ENCODE measurements around the gene EEFSEC. TPM values are rescaled to one million over a fixed set of nuclear protein-coding genes. Genes with fewer than 3 reads are reported as not detected.

EEFSEC gene
- total and polyA plus RNA-seq, 7 experiments from 2014 or later = 17.3 to 31.4 (median 18.3) TPM

DNA sequence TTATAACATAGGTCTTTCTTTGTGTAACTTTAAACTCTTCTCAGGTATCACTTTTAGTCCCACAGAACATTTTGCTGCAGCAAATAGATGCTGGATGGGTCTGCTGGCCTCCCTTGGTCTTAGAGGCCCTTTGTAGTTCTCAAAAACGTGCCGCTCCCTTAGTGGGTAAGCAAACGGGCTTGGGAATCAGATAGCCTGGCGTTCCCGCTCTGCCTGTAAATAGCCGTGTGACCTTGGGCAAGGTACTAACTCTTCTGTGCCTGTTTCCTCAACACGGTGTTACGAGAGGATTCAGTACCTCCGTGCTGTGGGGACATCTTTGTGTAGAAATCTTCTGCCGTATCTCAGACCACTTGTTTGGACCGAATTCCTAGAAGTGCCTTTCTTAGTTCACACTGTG, 249.0 kb downstream of the EEFSEC start:
- Mint-ChIP-seq H3K27ac (no peak overlapping the region), H3K4me1 (peaks cover 0 to 7% (median 0%) of the 10 kb centered on the region in 7 donors), H3K27me3 (no peaks in the 10 kb centered on the region), H3K4me3 (no peak overlapping the region), H3K36me3 (peaks cover 0 to 4% (median 0%) of the 10 kb centered on the region in 5 donors), H3K9me3 (peaks cover 0 to 4% (median 0%) of the 10 kb centered on the region in 11 donors)
- H3K9me3 ChIP-seq (ENCODE audit: control insufficient read depth in 2 of 3, low read length in 3 of 3) = no peaks in the 10 kb centered on the region
- ATAC-seq (no peak), DNase-seq (no peak)
- CTCF ChIA-PET = no interaction called here
- intact Hi-C loops (cut with micrococcal nuclease) = no loop called here
- no peak overlapping the region for H3K4me3 ChIP-seq (ENCODE audit: low read length)
- H3K27me3 ChIP-seq (ENCODE audit: control insufficient read depth in 2 of 2, insufficient read depth in 2 of 2, low read length in 2 of 2) = no peaks in the 10 kb centered on the region
- H3K36me3 ChIP-seq (ENCODE audit: control insufficient read depth in 2 of 3, insufficient read depth in 3 of 3, low read length in 3 of 3) = peaks cover 0 to 3% (median 0%) of the 10 kb centered on the region in 3 experiments
- no peak overlapping the region for H3K27ac ChIP-seq (ENCODE audit: low read depth, low read length)
- POLR2A ChIA-PET = no interaction called here
- no peaks in the 10 kb centered on the region for H3K4me1 ChIP-seq (ENCODE audit: control insufficient read depth in 2 of 2, insufficient read depth in 2 of 2, low read length in 2 of 2)

- Mint-ChIP-seq H3K27ac (peak overlapping the region in 1 of 9 donors; percentile 70), H3K27me3 (no peaks in the 10 kb centered on the region)
- POLR2A ChIA-PET = no interaction called here
These were observed 249.7 kb downstream of the EEFSEC start for GRCh38 chr3:128402998-128403397.

DNA sequence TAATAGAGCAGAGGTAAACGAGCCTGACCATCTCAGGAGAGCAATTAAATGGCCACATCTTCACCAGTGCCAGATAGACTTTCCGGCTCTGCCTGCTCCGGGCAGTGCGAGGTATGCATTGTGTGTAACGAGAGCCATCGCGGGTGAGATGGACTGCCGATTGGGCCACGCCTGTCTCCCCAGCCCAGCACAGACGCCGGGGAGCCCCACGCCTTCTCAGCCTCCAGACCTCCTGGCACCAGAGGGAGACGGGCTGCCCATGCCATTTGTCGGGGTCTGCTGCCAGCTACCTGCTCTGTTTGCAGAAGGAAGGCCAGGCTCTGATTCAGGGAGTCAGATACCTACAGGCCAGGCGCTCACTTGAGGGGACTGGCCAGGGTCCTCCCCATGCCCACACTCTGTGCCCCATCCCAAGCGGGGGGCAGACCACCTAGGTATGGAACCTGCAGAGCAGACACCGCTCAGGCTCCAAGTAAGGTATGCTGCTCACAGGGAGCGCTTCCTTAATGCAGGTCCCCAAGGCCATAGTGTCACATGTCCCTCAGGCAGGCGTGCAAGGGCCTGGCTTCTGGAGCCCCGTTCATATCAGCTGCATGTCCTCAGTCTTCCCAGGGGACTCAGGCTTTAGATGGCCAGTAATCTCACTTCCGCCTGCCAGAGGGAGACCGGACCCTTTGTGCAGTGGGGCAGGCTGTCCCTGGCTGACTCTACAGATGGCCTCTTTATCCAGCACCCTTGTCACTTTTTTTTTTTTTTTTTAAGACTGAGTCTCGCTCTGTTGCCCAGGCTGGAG, 251.2 kb downstream of the EEFSEC start:
- H3K4me3 ChIP-seq (ENCODE audit: low read length) = no peak overlapping the region
- POLR2A ChIA-PET = no interaction called here
- H3K36me3 Mint-ChIP-seq = peaks cover 0 to 4% (median 0%) of the 10 kb centered on the region in 5 donors
- intact Hi-C loops (cut with micrococcal nuclease) = no loop called here
- no peaks in the 10 kb centered on the region for H3K9me3 ChIP-seq (ENCODE audit: control insufficient read depth in 2 of 3, low read length in 3 of 3)
- H3K9me3 Mint-ChIP-seq = peaks cover 0 to 4% (median 0%) of the 10 kb centered on the region in 11 donors
- CTCF ChIA-PET = no interaction called here
- H3K4me1 ChIP-seq (ENCODE audit: control insufficient read depth in 2 of 2, insufficient read depth in 2 of 2, low read length in 2 of 2) = no peaks in the 10 kb centered on the region
- no peaks in the 10 kb centered on the region for H3K27me3 ChIP-seq (ENCODE audit: control insufficient read depth in 2 of 2, insufficient read depth in 2 of 2, low read length in 2 of 2)
- H3K27me3 Mint-ChIP-seq = no peaks in the 10 kb centered on the region
- no peak overlapping the region for H3K4me3 Mint-ChIP-seq
- no peak for DNase-seq
- H3K27ac Mint-ChIP-seq = no peak overlapping the region
- ATAC-seq = no peak
- peaks cover 0 to 7% (median 0%) of the 10 kb centered on the region in 7 donors for H3K4me1 Mint-ChIP-seq
- peaks cover 0 to 20% (median 0%) of the 10 kb centered on the region in 3 experiments for H3K36me3 ChIP-seq (ENCODE audit: control insufficient read depth in 2 of 3, insufficient read depth in 3 of 3, low read length in 3 of 3)
- no peak overlapping the region for H3K27ac ChIP-seq (ENCODE audit: low read depth, low read length)

More at GRCh38 chr3:128402998-128403397, 249.7 kb downstream of the EEFSEC start:
- ATAC-seq (no peak), DNase-seq (no peak)
- Mint-ChIP-seq H3K4me3 (no peak overlapping the region), H3K4me1 (peaks cover 0 to 7% (median 0%) of the 10 kb centered on the region in 7 donors), H3K9me3 (peaks cover 0 to 4% (median 0%) of the 10 kb centered on the region in 11 donors), H3K36me3 (peaks cover 0 to 4% (median 0%) of the 10 kb centered on the region in 5 donors)
- Histone ChIP-seq H3K27ac (ENCODE audit: low read depth, low read length) (no peak overlapping the region), H3K9me3 (ENCODE audit: control insufficient read depth in 2 of 3, low read length in 3 of 3) (no peaks in the 10 kb centered on the region), H3K36me3 (ENCODE audit: control insufficient read depth in 2 of 3, insufficient read depth in 3 of 3, low read length in 3 of 3) (peaks cover 0 to 9% (median 0%) of the 10 kb centered on the region in 3 experiments), H3K4me1 (ENCODE audit: control insufficient read depth in 2 of 2, insufficient read depth in 2 of 2, low read length in 2 of 2) (no peaks in the 10 kb centered on the region), H3K27me3 (ENCODE audit: control insufficient read depth in 2 of 2, insufficient read depth in 2 of 2, low read length in 2 of 2) (no peaks in the 10 kb centered on the region), H3K4me3 (ENCODE audit: low read length) (no peak overlapping the region)
- intact Hi-C loops (cut with micrococcal nuclease) = no loop called here
- CTCF ChIA-PET = no interaction called here

DNA sequence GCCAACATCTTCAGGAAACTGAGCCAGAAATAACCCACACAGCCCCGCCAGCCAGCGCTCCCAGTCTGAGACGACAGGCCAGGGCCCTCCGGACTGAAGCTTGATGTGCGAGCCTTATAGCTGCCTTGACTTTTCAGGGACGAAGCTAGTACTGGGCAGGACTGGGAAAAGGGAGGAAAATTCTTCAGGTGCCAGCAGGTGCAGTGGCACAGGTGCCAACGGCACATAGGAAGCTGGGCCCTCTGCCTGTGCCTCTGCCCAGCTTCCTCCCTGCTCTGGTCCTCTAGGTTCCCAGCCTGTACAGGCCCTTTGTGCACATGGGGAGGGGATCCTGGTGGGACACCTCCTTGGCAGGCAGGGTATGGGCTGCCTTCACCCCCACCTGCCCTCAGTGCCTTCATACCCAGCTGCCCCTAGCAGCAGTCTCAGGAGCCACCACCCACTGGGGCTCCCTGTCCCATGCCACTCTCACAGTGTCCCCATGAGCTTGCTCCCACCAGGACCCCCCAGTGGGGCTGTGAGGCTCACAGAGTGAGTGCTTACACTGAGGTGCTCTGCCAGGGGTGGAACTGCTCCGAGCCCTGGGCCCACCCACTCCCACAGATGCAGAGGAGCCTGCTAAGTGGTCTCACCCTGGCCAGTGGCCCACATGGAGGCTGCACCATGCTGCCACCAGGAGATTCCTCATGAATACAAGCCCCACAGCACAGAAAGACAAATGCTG, 252.4 kb downstream of the EEFSEC start:
- Histone ChIP-seq H3K4me3 (ENCODE audit: low read length) (no peak overlapping the region), H3K4me1 (ENCODE audit: control insufficient read depth in 2 of 2, insufficient read depth in 2 of 2, low read length in 2 of 2) (no peaks in the 10 kb centered on the region), H3K36me3 (ENCODE audit: control insufficient read depth in 2 of 3, insufficient read depth in 3 of 3, low read length in 3 of 3) (peaks cover 0 to 20% (median 0%) of the 10 kb centered on the region in 3 experiments), H3K9me3 (ENCODE audit: control insufficient read depth in 2 of 3, low read length in 3 of 3) (no peaks in the 10 kb centered on the region), H3K27me3 (ENCODE audit: control insufficient read depth in 2 of 2, insufficient read depth in 2 of 2, low read length in 2 of 2) (no peaks in the 10 kb centered on the region), H3K27ac (ENCODE audit: low read depth, low read length) (no peak overlapping the region)
- H3K27me3 Mint-ChIP-seq = no peaks in the 10 kb centered on the region
- peaks cover 0 to 7% (median 0%) of the 10 kb centered on the region in 7 donors for H3K4me1 Mint-ChIP-seq
- H3K27ac Mint-ChIP-seq = peak overlapping the region in 1 of 9 donors; percentile 51
- CTCF ChIA-PET = no interaction called here
- ATAC-seq (no peak), DNase-seq (no peak)
- POLR2A ChIA-PET = no interaction called here
- intact Hi-C loops (cut with micrococcal nuclease) = no loop called here
- H3K36me3 Mint-ChIP-seq = peaks cover 0 to 4% (median 0%) of the 10 kb centered on the region in 5 donors
- H3K9me3 Mint-ChIP-seq = peaks cover 0 to 4% (median 0%) of the 10 kb centered on the region in 11 donors
- no peak overlapping the region for H3K4me3 Mint-ChIP-seq

DNA sequence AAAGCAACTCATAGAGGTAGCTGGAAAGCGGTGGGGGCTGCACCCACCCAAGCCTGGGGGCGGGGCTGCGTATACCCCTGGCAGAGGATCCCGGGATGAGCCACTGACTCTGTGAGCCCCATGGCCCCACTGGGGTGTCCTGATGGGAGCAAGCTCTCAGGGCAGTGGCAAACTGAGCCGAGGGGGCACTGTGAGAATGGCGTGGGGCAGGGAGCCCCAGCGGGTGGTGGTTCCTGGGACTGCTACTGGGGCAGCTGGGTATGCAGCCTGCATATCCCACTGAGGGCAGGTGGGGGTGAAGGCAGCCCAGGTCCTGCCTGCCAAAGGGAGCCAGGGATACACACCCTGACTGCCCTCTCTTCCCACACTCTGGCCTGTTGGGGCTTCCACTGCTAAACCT, 254.0 kb downstream of the EEFSEC start:
- Histone ChIP-seq H3K27ac (ENCODE audit: low read depth, low read length) (no peak overlapping the region), H3K4me1 (ENCODE audit: control insufficient read depth in 2 of 2, insufficient read depth in 2 of 2, low read length in 2 of 2) (no peaks in the 10 kb centered on the region), H3K27me3 (ENCODE audit: control insufficient read depth in 2 of 2, insufficient read depth in 2 of 2, low read length in 2 of 2) (no peaks in the 10 kb centered on the region), H3K9me3 (ENCODE audit: control insufficient read depth in 2 of 3, low read length in 3 of 3) (no peaks in the 10 kb centered on the region), H3K36me3 (ENCODE audit: control insufficient read depth in 2 of 3, insufficient read depth in 3 of 3, low read length in 3 of 3) (peaks cover 0 to 20% (median 0%) of the 10 kb centered on the region in 3 experiments), H3K4me3 (ENCODE audit: low read length) (no peak overlapping the region)
- CTCF ChIA-PET = no interaction called here
- H3K9me3 Mint-ChIP-seq = peaks cover 0 to 4% (median 0%) of the 10 kb centered on the region in 11 donors
- peaks cover 0 to 4% (median 0%) of the 10 kb centered on the region in 7 donors for H3K4me1 Mint-ChIP-seq
- H3K4me3 Mint-ChIP-seq = no peak overlapping the region
- DNase-seq = no peak
- intact Hi-C loops (cut with micrococcal nuclease) = no loop called here
- no peak for ATAC-seq
- H3K27me3 Mint-ChIP-seq = no peaks in the 10 kb centered on the region
- H3K27ac Mint-ChIP-seq = peak overlapping the region in 2 of 9 donors; percentile 45 to 72
- peaks cover 0 to 7% (median 0%) of the 10 kb centered on the region in 5 donors for H3K36me3 Mint-ChIP-seq
- POLR2A ChIA-PET = no interaction called here

DNA sequence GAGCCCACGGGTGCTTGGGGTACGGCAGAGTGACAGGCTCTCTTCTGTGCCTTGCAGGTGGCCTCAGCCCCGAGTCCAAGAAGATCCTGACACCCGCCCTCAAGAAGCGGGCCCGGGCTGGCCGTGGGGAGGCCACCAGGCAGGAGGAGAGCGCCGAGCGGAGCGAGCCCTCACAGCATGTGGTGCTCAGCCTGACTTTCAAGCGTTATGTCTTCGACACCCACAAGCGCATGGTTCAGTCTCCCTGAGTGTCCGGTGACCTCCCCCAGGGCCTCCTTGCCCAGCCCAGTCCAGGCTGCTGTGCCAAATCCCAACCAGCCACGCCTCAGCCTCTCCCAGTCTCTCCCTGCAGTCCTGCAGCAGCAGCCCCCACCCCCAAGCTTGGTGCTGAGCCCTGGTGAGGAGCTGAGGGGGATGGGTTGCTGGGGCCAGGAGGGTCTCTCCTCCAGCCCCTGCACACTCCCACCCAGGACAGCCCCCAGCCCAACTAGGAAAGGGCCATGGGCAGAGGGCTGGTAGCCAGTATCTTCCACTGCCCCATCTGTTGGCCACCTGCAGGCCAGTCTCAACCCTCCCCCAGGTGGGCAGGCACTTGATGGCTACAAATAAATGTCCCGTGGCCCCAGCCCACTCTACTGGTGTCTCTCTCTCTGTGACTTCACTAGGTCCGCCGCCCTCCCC, 254.9 kb downstream of the EEFSEC start:
- no peaks in the 10 kb centered on the region for H3K4me1 ChIP-seq (ENCODE audit: control insufficient read depth in 2 of 2, insufficient read depth in 2 of 2, low read length in 2 of 2)
- POLR2A ChIA-PET = no interaction called here
- H3K9me3 ChIP-seq (ENCODE audit: control insufficient read depth in 2 of 3, low read length in 3 of 3) = no peaks in the 10 kb centered on the region

More for the DNA sequence above, 254.9 kb downstream of the EEFSEC start:
- Histone ChIP-seq H3K36me3 (ENCODE audit: control insufficient read depth in 2 of 3, insufficient read depth in 3 of 3, low read length in 3 of 3) (peaks cover 0 to 20% (median 0%) of the 10 kb centered on the region in 3 experiments), H3K4me3 (ENCODE audit: low read length) (no peak overlapping the region), H3K27ac (ENCODE audit: low read depth, low read length) (no peak overlapping the region), H3K27me3 (ENCODE audit: control insufficient read depth in 2 of 2, insufficient read depth in 2 of 2, low read length in 2 of 2) (no peaks in the 10 kb centered on the region)
- Mint-ChIP-seq H3K9me3 (peaks cover 0 to 6% (median 0%) of the 10 kb centered on the region in 11 donors), H3K4me3 (no peak overlapping the region), H3K27me3 (no peaks in the 10 kb centered on the region), H3K27ac (no peak overlapping the region), H3K4me1 (peaks cover 0 to 6% (median 0%) of the 10 kb centered on the region in 7 donors), H3K36me3 (peaks cover 0 to 11% (median 0%) of the 10 kb centered on the region in 5 donors)
- CTCF ChIA-PET = no interaction called here
- DNase-seq (no peak), ATAC-seq (no peak)
- intact Hi-C loops (cut with micrococcal nuclease) = no loop called here
